GM12891 (cell line): ENCODE results near the gene METTL9.
"Not testable (repeated sequence)": the region's sequence is repeated elsewhere in the genome, so short reads cannot be mapped to it uniquely, and the experiment has no call there.

Source experiments
- POLR2A ChIP-seq: IDR thresholded peaks from 2 replicates; pipeline ENCODE4 v1.6.1; 2011; ENCODE audit warnings: low read depth, low read length, control low read depth
- POLR2AphosphoS5 ChIP-seq: IDR thresholded peaks from 2 replicates; pipeline ENCODE4 v1.6.1; 2011; ENCODE audit warnings: low read depth, low read length, control low read depth
- TAF1 ChIP-seq: IDR thresholded peaks from 2 replicates; pipeline ENCODE4 v1.6.1; 2011; ENCODE audit warnings: low read depth, low read length, control low read depth

DNA sequence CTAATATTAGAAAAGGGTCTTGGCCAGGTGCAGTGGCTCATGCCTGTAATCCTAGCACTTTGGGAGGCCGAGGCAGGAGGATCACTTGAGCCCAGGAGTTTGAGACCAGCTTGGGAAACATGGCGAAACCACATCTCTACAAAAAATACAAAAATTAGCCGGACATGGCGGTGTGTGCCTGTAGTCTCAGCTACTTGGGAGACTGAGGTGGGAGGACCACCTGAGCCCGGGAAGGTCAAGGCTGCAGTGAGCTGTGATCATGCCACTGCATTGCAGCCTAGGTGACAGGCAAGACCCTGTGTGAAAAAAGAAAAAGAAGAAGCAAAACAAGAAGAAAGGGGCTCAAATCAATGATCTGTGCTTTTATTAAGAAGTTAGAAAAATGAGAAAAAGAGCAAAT is 21.1 kb upstream of the METTL9 start:
- not testable (repeated sequence) for TF ChIP-seq POLR2A, POLR2AphosphoS5, TAF1
